Measurements from ENCODE around the gene TTLL9. TPM values are rescaled to one million over a fixed set of nuclear protein-coding genes. Genes with fewer than 3 reads are reported as not detected.
A peak's percentile ranks its signal among the peaks of the same experiment; 100 is the strongest.

Gene TTLL9
- total RNA-seq, 2 donors from 2014 or later = not detected

- TF ChIP-seq CTCF (IDR thresholded peaks at IDR 0.05) = no peak
- no peak overlapping the region for H3K27ac ChIP-seq
- no peaks in the 10 kb centered on the region for H3K4me1 ChIP-seq (ENCODE audit: control insufficient read depth in 1 of 2, low read depth in 2 of 2)
- ATAC-seq (ENCODE audit: insufficient number of reproducible peaks, low FRiP score, low read depth) (no peak), DNase-seq (ENCODE audit: low spot score) (no peak)
- no peaks in the 10 kb centered on the region for H3K9me3 ChIP-seq
- no peaks in the 10 kb centered on the region for H3K27me3 ChIP-seq (replicated peaks; ENCODE audit: insufficient read depth)
- no peak overlapping the region for H3K4me3 ChIP-seq
- no peaks in the 10 kb centered on the region for H3K36me3 ChIP-seq
Observed at GRCh38 chr20:31956556-31957526, 86.4 kb downstream of the TTLL9 start.

GRCh38 chr20:31962761-31963160 lies 92.3 kb downstream of the TTLL9 start:
- TF ChIP-seq CTCF (IDR thresholded peaks at IDR 0.05) = no peak
- ATAC-seq (ENCODE audit: insufficient number of reproducible peaks, low FRiP score, low read depth) (no peak), DNase-seq (ENCODE audit: low spot score) (no peak)
- Histone ChIP-seq H3K4me1 (ENCODE audit: control insufficient read depth in 1 of 2, low read depth in 2 of 2) (no peaks in the 10 kb centered on the region), H3K27me3 (replicated peaks; ENCODE audit: insufficient read depth) (no peaks in the 10 kb centered on the region), H3K36me3 (no peaks in the 10 kb centered on the region), H3K9me3 (no peaks in the 10 kb centered on the region), H3K27ac (no peak overlapping the region), H3K4me3 (no peak overlapping the region)

GRCh38 chr20:31963889-31964288 lies 93.5 kb downstream of the TTLL9 start:
- Histone ChIP-seq H3K27ac (no peak overlapping the region), H3K36me3 (no peaks in the 10 kb centered on the region), H3K4me3 (no peak overlapping the region), H3K27me3 (replicated peaks; ENCODE audit: insufficient read depth) (no peaks in the 10 kb centered on the region), H3K4me1 (ENCODE audit: control insufficient read depth in 1 of 2, low read depth in 2 of 2) (no peaks in the 10 kb centered on the region), H3K9me3 (no peaks in the 10 kb centered on the region)
- no peak for TF ChIP-seq CTCF (IDR thresholded peaks at IDR 0.05)
- DNase-seq (ENCODE audit: low spot score) (no peak), ATAC-seq (ENCODE audit: insufficient number of reproducible peaks, low FRiP score, low read depth) (no peak)

- Histone ChIP-seq H3K27me3 (replicated peaks; ENCODE audit: insufficient read depth) (no peaks in the 10 kb centered on the region), H3K4me1 (ENCODE audit: control insufficient read depth in 1 of 2, low read depth in 2 of 2) (no peaks in the 10 kb centered on the region), H3K4me3 (no peak overlapping the region), H3K27ac (no peak overlapping the region), H3K36me3 (no peaks in the 10 kb centered on the region), H3K9me3 (no peaks in the 10 kb centered on the region)
- DNase-seq (ENCODE audit: low spot score) (no peak), ATAC-seq (ENCODE audit: insufficient number of reproducible peaks, low FRiP score, low read depth) (no peak)
- TF ChIP-seq CTCF (IDR thresholded peaks at IDR 0.05) = no peak
Observed at GRCh38 chr20:31966991-31967655, 96.7 kb downstream of the TTLL9 start.

DNA sequence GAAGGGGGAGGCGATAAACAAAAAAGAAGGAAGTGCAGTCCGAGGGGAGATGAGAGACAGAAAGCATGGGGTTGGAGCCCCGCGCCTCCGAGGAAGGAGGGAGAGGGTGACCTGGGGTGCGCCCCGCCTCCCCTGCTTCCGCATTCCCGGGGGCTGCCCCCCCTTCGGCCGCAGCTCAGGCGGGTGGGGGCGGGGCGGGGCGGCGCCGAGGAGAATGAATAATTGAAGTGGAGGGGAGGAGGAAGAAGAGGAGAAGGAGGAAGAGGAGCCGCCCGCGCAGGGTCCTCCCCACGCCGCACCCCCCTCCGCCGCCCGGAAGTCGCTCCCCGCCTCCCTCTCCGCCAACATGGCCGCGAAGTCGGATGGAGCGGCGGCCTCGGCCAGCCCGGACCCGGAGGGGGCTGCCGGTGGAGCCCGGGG lies 97.4 kb downstream of the TTLL9 start, which contains the start of gene XKR7:
Gene XKR7 (plus strand): TSS at position 322 of the 420 bp plus-strand sequence. CDS start 25 bp downstream, at position 347.
- Histone ChIP-seq H3K27me3 (replicated peaks; ENCODE audit: insufficient read depth) (no peaks in the 10 kb centered on the region), H3K4me3 (peak within 1 kb of the TSS; percentile 23), H3K27ac (no peak within 1 kb of the TSS), H3K36me3 (no peaks in the 10 kb centered on the region), H3K9me3 (no peaks in the 10 kb centered on the region), H3K4me1 (ENCODE audit: control insufficient read depth in 1 of 2, low read depth in 2 of 2) (no peaks in the 10 kb centered on the region)
- no peak for DNase-seq (ENCODE audit: low spot score)
- TF ChIP-seq CTCF (IDR thresholded peaks at IDR 0.05) = no peak
- no peak for ATAC-seq (ENCODE audit: insufficient number of reproducible peaks, low FRiP score, low read depth)

All from thoracic aorta (tissue), 2 donors.